ENCODE results near the gene SLC6A6. TPM values are rescaled to one million over a fixed set of nuclear protein-coding genes. Genes with fewer than 3 reads are reported as not detected.

The SLC6A6 gene
- total and polyA plus RNA-seq, 10 of the 15 experiments (the other 5 are each of a cell fraction or from before 2014, with no cell fraction given), result 5.6 to 47.0 (median 20.2) TPM

- no TSS peak for BruUV-seq (replicated peaks)
- in situ Hi-C loops (cut with MboI) (no loop called here), intact Hi-C loops (cut with micrococcal nuclease; ENCODE audit: unreplicated experiment) (no loop called here)
- Histone ChIP-seq H3K9ac (ENCODE audit: control insufficient read depth, insufficient read depth, low read length) (no peak overlapping the region), H3K36me3 (ENCODE audit: control insufficient read depth in 2 of 2, insufficient read depth in 2 of 2, low read length in 1 of 2) (no peaks in the 10 kb centered on the region), H3K27ac (ENCODE audit: control insufficient read depth, insufficient read depth) (no peak overlapping the region), H4K20me1 (ENCODE audit: control insufficient read depth, insufficient read depth) (no peaks in the 10 kb centered on the region), H3K27me3 (replicated peaks in 1 of 2; ENCODE audit: control insufficient read depth in 2 of 2, insufficient read depth in 2 of 2, low read length in 1 of 2) (peaks cover 2 to 3% of the 10 kb centered on the region in 2 experiments; a peak in 2 of 4 replicates), H3K9me3 (replicated peaks; ENCODE audit: control insufficient read depth, insufficient read depth, low read length) (no peaks in the 10 kb centered on the region), H3K4me2 (ENCODE audit: control insufficient read depth, insufficient read depth) (no peak overlapping the region), H3K4me1 (ENCODE audit: control insufficient read depth, insufficient read depth, low read length) (no peaks in the 10 kb centered on the region), H2AFZ (ENCODE audit: control insufficient read depth, low read depth, low read length) (no peak overlapping the region), H3K4me3 (no peak overlapping the region), H3K79me2 (ENCODE audit: control insufficient read depth, insufficient read depth, low read length) (no peaks in the 10 kb centered on the region)
- WGBS (ENCODE audit: insufficient coverage, insufficient replicate concordance, low lambda C conversion rate, missing lambda C conversion rate), result 3% methylated on average over 6 of the region's 6 CpGs
- TF ChIP-seq, protein P1, sequence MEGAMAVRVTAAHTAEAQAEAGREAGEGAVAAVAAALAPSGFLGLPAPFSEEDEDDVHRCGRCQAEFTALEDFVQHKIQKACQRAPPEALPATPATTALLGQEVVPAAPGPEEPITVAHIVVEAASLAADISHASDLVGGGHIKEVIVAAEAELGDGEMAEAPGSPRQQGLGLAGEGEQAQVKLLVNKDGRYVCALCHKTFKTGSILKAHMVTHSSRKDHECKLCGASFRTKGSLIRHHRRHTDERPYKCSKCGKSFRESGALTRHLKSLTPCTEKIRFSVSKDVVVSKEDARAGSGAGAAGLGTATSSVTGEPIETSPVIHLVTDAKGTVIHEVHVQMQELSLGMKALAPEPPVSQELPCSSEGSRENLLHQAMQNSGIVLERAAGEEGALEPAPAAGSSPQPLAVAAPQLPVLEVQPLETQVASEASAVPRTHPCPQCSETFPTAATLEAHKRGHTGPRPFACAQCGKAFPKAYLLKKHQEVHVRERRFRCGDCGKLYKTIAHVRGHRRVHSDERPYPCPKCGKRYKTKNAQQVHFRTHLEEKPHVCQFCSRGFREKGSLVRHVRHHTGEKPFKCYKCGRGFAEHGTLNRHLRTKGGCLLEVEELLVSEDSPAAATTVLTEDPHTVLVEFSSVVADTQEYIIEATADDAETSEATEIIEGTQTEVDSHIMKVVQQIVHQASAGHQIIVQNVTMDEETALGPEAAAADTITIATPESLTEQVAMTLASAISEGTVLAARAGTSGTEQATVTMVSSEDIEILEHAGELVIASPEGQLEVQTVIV (IDR thresholded peaks at IDR 0.05; ENCODE audit: borderline replicate concordance, partially characterized antibody), result no peak
- DNase-seq (ENCODE audit: low read depth, low spot score) (no peak), FAIRE-seq (no peak), ATAC-seq (no peak)
- ChIA-PET CTCF (no interaction called here), SMC1A (ENCODE audit: uncharacterized antibody, unreplicated experiment) (no interaction called here), POLR2A (no interaction called here), RAD21 (ENCODE audit: unreplicated experiment) (no interaction called here)
These were observed 133.2 kb downstream of the SLC6A6 start for GRCh38 chr3:14535616-14536015.

GRCh38 chr3:14536055-14536815 lies 133.8 kb downstream of the SLC6A6 start:
- Histone ChIP-seq H2AFZ (ENCODE audit: control insufficient read depth, low read depth, low read length) (no peak overlapping the region), H3K4me2 (ENCODE audit: control insufficient read depth, insufficient read depth) (no peak overlapping the region), H3K9me3 (replicated peaks; ENCODE audit: control insufficient read depth, insufficient read depth, low read length) (no peaks in the 10 kb centered on the region), H3K36me3 (ENCODE audit: control insufficient read depth in 2 of 2, insufficient read depth in 2 of 2, low read length in 1 of 2) (no peaks in the 10 kb centered on the region), H3K4me1 (ENCODE audit: control insufficient read depth, insufficient read depth, low read length) (no peaks in the 10 kb centered on the region), H3K27ac (ENCODE audit: control insufficient read depth, insufficient read depth) (no peak overlapping the region), H4K20me1 (ENCODE audit: control insufficient read depth, insufficient read depth) (no peaks in the 10 kb centered on the region), H3K79me2 (ENCODE audit: control insufficient read depth, insufficient read depth, low read length) (no peaks in the 10 kb centered on the region), H3K27me3 (replicated peaks in 1 of 2; ENCODE audit: control insufficient read depth in 2 of 2, insufficient read depth in 2 of 2, low read length in 1 of 2) (peaks cover 2 to 3% of the 10 kb centered on the region in 2 experiments; a peak in 2 of 4 replicates), H3K9ac (ENCODE audit: control insufficient read depth, insufficient read depth, low read length) (no peak overlapping the region), H3K4me3 (no peak overlapping the region)
- ChIA-PET POLR2A (no interaction called here), RAD21 (ENCODE audit: unreplicated experiment) (no interaction called here), SMC1A (ENCODE audit: uncharacterized antibody, unreplicated experiment) (no interaction called here), CTCF (interaction anchor here (0.5 kb wide), 1 partner anchor 32 kb away, joined by 3 read pairs; no protein-coding TSS in a partner anchor)
- intact Hi-C loops (cut with micrococcal nuclease; ENCODE audit: unreplicated experiment), result no loop called here
- ATAC-seq (no peak), FAIRE-seq (no peak), DNase-seq (ENCODE audit: low read depth, low spot score) (no peak)
- no TSS peak for BruUV-seq (replicated peaks)
- 42% methylated on average over 10 of the region's 10 CpGs for WGBS (ENCODE audit: insufficient coverage, insufficient replicate concordance, low lambda C conversion rate, missing lambda C conversion rate)
- in situ Hi-C loops (cut with MboI), result no loop called here
- no peak for TF ChIP-seq ZSCAN29 (IDR thresholded peaks at IDR 0.05)
- TF ChIP-seq IRF5 (IDR thresholded peaks at IDR 0.05; ENCODE audit: borderline replicate concordance), result no peak
- TF ChIP-seq RELB (IDR thresholded peaks at IDR 0.05; ENCODE audit: low read depth), result no peak
- no peak for TF ChIP-seq NR2C1 (IDR thresholded peaks at IDR 0.05)
- no peak for TF ChIP-seq DPF2 (IDR thresholded peaks at IDR 0.05)
- no peak for TF ChIP-seq ESRRA (IDR thresholded peaks at IDR 0.05; ENCODE audit: low read length)

Data from GM12878 (cell line).